Testis (tissue), 3 donors: ENCODE data around the gene FUT8. TPM values are rescaled to one million over a fixed set of nuclear protein-coding genes. Genes with fewer than 3 reads are reported as not detected.

Experiments used
- DNase-seq: peaks from one replicate; pipeline ENCODE4 v3.0.0-alpha.2; 2019
- H3K27ac ChIP-seq, 2 donors: fragments of 200-600 bp; sonication (generic); one replicate each; pipeline ENCODE4 v1.5.1; 2019
- H3K27me3 ChIP-seq: fragments of 200-600 bp; sonication (generic); one replicate; pipeline ENCODE4 v1.5.1; 2019
- H3K36me3 ChIP-seq: fragments of 200-600 bp; sonication (generic); one replicate; pipeline ENCODE4 v1.5.1; 2017; ENCODE audit warnings: low read depth; ENCODE audit errors: missing control alignments
- H3K4me1 ChIP-seq: fragments of 200-600 bp; sonication (generic); one replicate; pipeline ENCODE4 v1.5.1; 2019
- H3K4me3 ChIP-seq, 2 donors: fragments of 200-600 bp; sonication (generic); one replicate each; pipeline ENCODE4 v1.5.1; 2017 to 2019
- H3K9me3 ChIP-seq: fragments of 200-600 bp; sonication (generic); one replicate; pipeline ENCODE4 v1.5.1; 2017
- POLR2A ChIP-seq: fragments of 450-650 bp; IDR thresholded peaks from one replicate; pipeline ENCODE4 v1.6.1; 2017; ENCODE audit warnings: antibody characterized with exemption, mild to moderate bottlenecking, moderate library complexity
- WGBS, 2 donors: methylation state at CpG; one replicate each; pipeline ENCODE4 v1.1.5; 2018; 5-methylcytosine and 5-hydroxymethylcytosine counted together
- intact Hi-C: fragments of 100-400 bp; cut with DNase I; formaldehyde crosslinking; loops from one replicate; pipeline ENCODE4 v1.15.1; 2023; ENCODE audit warnings: low total_unique reads
- polyA plus RNA-seq: library from polyadenylated mRNA; stranded (reverse); fragments of 350-450 nt; fragmentation: Illumina TruSeq; extraction: RNeasy Lipid Tissue Mini Kit (QIAGEN cat#74804); gene quantifications from one replicate; pipeline ENCODE4 v1.2.3, GENCODE V29; 2014; ENCODE audit warnings: low read depth, low replicate concordance; ENCODE audit not compliant: insufficient read depth
- total RNA-seq, 2 donors: library from RNA; depleted of rRNA; stranded (reverse); fragments of >200 nt; gene quantifications; one replicate each; pipeline ENCODE4 v1.2.3, GENCODE V29; 2016
- TF ChIP-seq, protein P1 (sequence below), 3 experiments: fragments of 450-650 bp in 2 of 3; fragments of 200-600 bp in 1 of 3; sonication (generic) in 1 of 3; IDR thresholded peaks; one replicate each; pipeline ENCODE4 v1.5.1; 2016 to 2019; ENCODE audit warnings: antibody characterized with exemption in 3 of 3, mild to moderate bottlenecking in 2 of 3, moderate library complexity in 1 of 3

The FUT8 gene
- total and polyA plus RNA-seq, 3 donors from 2014 or later: 47.1 to 68.3 (median 58.7) TPM

DNA sequence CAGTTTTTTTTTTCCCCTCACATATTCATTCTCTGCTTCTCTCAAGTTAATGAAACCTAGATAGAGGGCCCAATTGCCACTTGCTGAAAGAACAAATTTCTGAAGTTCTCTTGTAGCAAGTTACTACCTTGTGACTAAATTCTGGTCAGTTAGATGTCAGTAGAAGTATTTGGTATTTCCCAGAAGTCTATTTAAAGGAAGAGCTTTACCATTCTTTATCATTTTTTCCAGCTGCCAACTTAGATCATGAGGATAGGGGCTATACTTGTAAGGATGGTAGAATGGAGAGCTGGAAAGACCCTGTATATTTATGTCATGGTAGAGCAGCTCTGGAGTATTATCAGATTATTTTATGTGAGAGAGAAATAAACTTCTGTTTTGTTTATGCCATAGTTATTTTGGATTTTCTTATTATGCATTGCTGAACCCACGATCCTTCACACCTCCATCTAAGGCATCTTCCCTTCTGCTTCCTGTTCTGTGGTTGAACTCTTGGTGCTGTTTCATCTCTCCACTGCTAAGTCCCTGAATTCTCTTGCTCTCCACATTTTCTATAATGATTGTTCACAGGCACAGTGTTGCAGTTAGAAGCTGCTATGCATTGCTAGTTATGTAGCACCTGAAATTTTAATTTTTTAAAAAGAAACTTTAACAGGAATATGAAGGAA, 25.9 kb downstream of the FUT8 start:
- DNase-seq: no peak
- WGBS, 2 donors: 74 to 79% methylated on average over 1 of the region's 1 CpG
- Histone ChIP-seq H3K27ac (no peak overlapping the region), H3K4me3 (no peak overlapping the region), H3K27me3 (no peaks in the 10 kb centered on the region), H3K4me1 (peaks cover 8% of the 10 kb centered on the region), H3K9me3 (no peaks in the 10 kb centered on the region), H3K36me3 (no peaks in the 10 kb centered on the region)
- TF ChIP-seq POLR2A: no peak
- TF ChIP-seq, protein P1, sequence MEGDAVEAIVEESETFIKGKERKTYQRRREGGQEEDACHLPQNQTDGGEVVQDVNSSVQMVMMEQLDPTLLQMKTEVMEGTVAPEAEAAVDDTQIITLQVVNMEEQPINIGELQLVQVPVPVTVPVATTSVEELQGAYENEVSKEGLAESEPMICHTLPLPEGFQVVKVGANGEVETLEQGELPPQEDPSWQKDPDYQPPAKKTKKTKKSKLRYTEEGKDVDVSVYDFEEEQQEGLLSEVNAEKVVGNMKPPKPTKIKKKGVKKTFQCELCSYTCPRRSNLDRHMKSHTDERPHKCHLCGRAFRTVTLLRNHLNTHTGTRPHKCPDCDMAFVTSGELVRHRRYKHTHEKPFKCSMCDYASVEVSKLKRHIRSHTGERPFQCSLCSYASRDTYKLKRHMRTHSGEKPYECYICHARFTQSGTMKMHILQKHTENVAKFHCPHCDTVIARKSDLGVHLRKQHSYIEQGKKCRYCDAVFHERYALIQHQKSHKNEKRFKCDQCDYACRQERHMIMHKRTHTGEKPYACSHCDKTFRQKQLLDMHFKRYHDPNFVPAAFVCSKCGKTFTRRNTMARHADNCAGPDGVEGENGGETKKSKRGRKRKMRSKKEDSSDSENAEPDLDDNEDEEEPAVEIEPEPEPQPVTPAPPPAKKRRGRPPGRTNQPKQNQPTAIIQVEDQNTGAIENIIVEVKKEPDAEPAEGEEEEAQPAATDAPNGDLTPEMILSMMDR (IDR thresholded peaks at IDR 0.05): no peak
- intact Hi-C loops: no loop called here

DNA sequence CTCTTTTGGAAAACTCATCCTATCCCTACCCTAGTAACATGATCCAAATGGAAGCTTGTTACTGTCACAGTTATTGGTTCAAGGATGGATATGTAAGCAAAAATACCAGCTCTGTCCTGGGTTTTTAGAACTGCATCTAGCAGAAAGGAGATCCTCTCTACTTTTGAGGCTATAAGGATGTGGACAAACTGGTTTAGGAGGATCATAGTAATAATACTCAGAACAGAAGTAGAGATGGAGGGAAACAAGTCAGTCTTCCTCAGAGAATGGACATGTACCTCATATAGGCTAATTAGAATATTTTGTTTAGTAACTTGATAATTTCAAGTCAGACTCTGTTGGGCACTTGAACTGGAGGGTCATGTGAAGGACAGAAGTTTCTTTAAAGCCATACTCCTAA, 26.6 kb downstream of the FUT8 start:
- H3K27me3 ChIP-seq: no peaks in the 10 kb centered on the region
- no peak for DNase-seq
- intact Hi-C loops: no loop called here
- no peak overlapping the region for H3K4me3 ChIP-seq
- H3K9me3 ChIP-seq: no peaks in the 10 kb centered on the region
- TF ChIP-seq, protein P1 (IDR thresholded peaks at IDR 0.05): no peak
- no peak for TF ChIP-seq POLR2A
- no peaks in the 10 kb centered on the region for H3K36me3 ChIP-seq
- no peak overlapping the region for H3K27ac ChIP-seq
- peaks cover 3% of the 10 kb centered on the region for H3K4me1 ChIP-seq

DNA sequence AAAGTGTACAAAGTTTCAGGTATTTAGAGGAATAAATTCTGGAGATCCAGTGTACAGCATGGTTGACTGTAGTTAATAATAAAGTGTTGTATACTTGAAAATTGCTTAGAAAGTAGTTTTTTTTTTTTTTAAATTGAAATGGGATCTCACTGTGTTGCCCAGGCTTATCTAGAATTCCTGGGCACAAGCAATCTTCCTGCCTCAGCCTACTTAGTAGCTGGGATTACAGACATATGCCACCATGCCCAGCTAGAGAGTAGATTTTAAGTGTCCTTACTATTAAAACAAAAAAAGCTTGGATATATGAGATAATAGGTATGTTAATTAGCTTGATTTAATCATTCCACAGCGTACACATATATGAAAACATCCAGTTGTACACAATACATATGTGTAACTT, 27.7 kb downstream of the FUT8 start:
- H3K27me3 ChIP-seq: no peaks in the 10 kb centered on the region
- H3K36me3 ChIP-seq: no peaks in the 10 kb centered on the region
- no peaks in the 10 kb centered on the region for H3K9me3 ChIP-seq
- TF ChIP-seq POLR2A: no peak
- TF ChIP-seq, protein P1 (IDR thresholded peaks at IDR 0.05): no peak
- 89 to 94% methylated on average over 1 of the region's 1 CpG for WGBS, 2 donors
- intact Hi-C loops: no loop called here
- DNase-seq: no peak
- H3K27ac ChIP-seq: no peak overlapping the region
- H3K4me3 ChIP-seq: no peak overlapping the region
- no peaks in the 10 kb centered on the region for H3K4me1 ChIP-seq

DNA sequence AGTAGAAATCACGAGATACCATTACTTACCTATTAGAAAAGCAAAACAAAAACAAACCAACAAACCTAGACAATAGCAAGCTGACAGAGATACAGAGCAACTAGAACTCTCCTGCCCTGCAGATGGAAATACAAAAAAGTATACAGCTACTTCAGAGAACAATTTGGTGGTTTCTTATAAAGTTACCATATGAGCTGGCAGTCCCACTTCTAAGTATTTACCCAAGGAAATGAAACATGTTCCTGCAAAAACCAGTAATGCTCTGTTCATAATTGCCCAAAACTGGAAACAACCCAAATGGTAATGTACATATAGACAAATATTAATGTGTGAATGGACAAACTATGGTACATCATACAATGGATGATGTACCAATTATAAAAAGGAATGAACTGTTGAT, 31.7 kb downstream of the FUT8 start:
- Histone ChIP-seq H3K36me3 (no peaks in the 10 kb centered on the region), H3K9me3 (no peaks in the 10 kb centered on the region), H3K4me3 (no peak overlapping the region), H3K27ac (no peak overlapping the region), H3K4me1 (no peaks in the 10 kb centered on the region), H3K27me3 (no peaks in the 10 kb centered on the region)
- DNase-seq: no peak
- 92 to 93% methylated on average over 1 of the region's 1 CpG for WGBS, 2 donors
- TF ChIP-seq, protein P1 (IDR thresholded peaks at IDR 0.05): no peak
- TF ChIP-seq POLR2A: no peak
- intact Hi-C loops: no loop called here

DNA sequence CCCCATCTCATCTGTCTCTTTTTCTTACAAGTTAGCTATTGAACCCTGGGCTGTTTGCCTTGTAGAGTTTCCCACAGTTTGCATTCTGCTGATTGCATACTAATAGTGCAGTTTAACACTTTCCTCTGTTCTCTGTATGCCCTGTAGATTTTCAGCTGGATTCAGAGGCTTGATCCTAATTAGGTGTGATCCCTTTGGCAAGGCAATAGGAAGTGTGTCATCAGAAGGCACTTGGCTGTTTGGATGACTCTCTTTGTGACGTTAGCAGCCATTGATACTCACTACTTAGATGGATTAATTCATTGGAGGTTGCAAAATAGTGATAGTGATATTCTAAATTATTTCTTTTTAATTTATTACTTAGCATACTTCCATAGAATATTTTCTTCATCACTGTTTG, 33.6 kb downstream of the FUT8 start:
- H3K4me3 ChIP-seq: no peak overlapping the region
- no peak overlapping the region for H3K27ac ChIP-seq
- WGBS, 2 donors: 83 to 84% methylated on average over 1 of the region's 1 CpG
- H3K36me3 ChIP-seq: no peaks in the 10 kb centered on the region
- no peak for TF ChIP-seq POLR2A
- TF ChIP-seq, protein P1 (IDR thresholded peaks at IDR 0.05): no peak
- no peaks in the 10 kb centered on the region for H3K27me3 ChIP-seq
- intact Hi-C loops: no loop called here
- no peaks in the 10 kb centered on the region for H3K9me3 ChIP-seq
- DNase-seq: no peak
- no peaks in the 10 kb centered on the region for H3K4me1 ChIP-seq
